ENCODE data around the gene ARVCF. TPM values are rescaled to one million over a fixed set of nuclear protein-coding genes. Genes with fewer than 3 reads are reported as not detected.

Gene ARVCF
- total RNA-seq, 3 donors from 2014 or later, result 13.0 to 51.2 (median 44.2) TPM

GRCh38 chr22:19923914-19924513 is 92.6 kb downstream of the ARVCF start:
- no peaks in the 10 kb centered on the region for H3K36me3 ChIP-seq
- DNase-seq (ENCODE audit: low spot score in 2 of 2), result no peak
- intact Hi-C loops (cut with DNase I; ENCODE audit: low total_unique reads), result no loop called here

GRCh38 chr22:19921544-19922081 is 95.0 kb downstream of the ARVCF start:
- no peak for TF ChIP-seq POLR2A (IDR thresholded peaks at IDR 0.05)
- no peak for TF ChIP-seq CTCF (IDR thresholded peaks at IDR 0.05)
- no peak for TF ChIP-seq POLR2AphosphoS5 (IDR thresholded peaks at IDR 0.05)
- Histone ChIP-seq H3K4me1 (no peaks in the 10 kb centered on the region), H3K4me3 (no peak overlapping the region), H3K36me3 (no peaks in the 10 kb centered on the region), H3K27ac (no peak overlapping the region), H3K27me3 (no peaks in the 10 kb centered on the region), H3K9me3 (no peaks in the 10 kb centered on the region)
- DNase-seq (ENCODE audit: low spot score in 2 of 2), result no peak
- intact Hi-C loops (cut with DNase I; ENCODE audit: low total_unique reads), result no loop called here

More at GRCh38 chr22:19923914-19924513, 92.6 kb downstream of the ARVCF start:
- Histone ChIP-seq H3K27me3 (no peaks in the 10 kb centered on the region), H3K4me1 (no peaks in the 10 kb centered on the region), H3K9me3 (no peaks in the 10 kb centered on the region), H3K27ac (no peak overlapping the region), H3K4me3 (no peak overlapping the region)
- TF ChIP-seq POLR2A (IDR thresholded peaks at IDR 0.05) (no peak), POLR2AphosphoS5 (IDR thresholded peaks at IDR 0.05) (no peak), CTCF (IDR thresholded peaks at IDR 0.05) (no peak)

Other genes starting within 250 kb of the ARVCF start
- gene GNB1L, start 161.9 kb downstream of the ARVCF start, total RNA-seq, result 1 to 10 TPM; 5.6 to 8.2 (median 6.3) TPM
- 10 to 100 TPM in 2 of 3 donors, 1 to 10 TPM in 1; 6.7 to 21.5 (median 14.1) TPM for gene RTL10, start 161.9 kb downstream of the ARVCF start, total RNA-seq
- gene COMT, start 75.1 kb downstream of the ARVCF start, total RNA-seq, result 100 to 1,000 TPM; 136 to 198 (median 196) TPM
- gene TXNRD2, start 75.0 kb downstream of the ARVCF start, total RNA-seq, result 10 to 100 TPM; 13.8 to 22.8 (median 20.6) TPM
- gene TANGO2, start 4.3 kb upstream of the ARVCF start, total RNA-seq, result 10 to 100 TPM; 25.9 to 55.4 (median 33.4) TPM
- 10 to 100 TPM; 18.4 to 34.7 (median 29.0) TPM for gene DGCR8, start 63.4 kb upstream of the ARVCF start, total RNA-seq
- 100 to 1,000 TPM; 131 to 202 (median 146) TPM for gene RANBP1, start 99.3 kb upstream of the ARVCF start, total RNA-seq
- 10 to 100 TPM; 49.8 to 72.4 (median 51.1) TPM for gene TRMT2A, start 100.4 kb upstream of the ARVCF start, total RNA-seq
- gene ZDHHC8, start 115.0 kb upstream of the ARVCF start, total RNA-seq, result 10 to 100 TPM; 10.2 to 14.1 (median 11.2) TPM
- gene CCDC188, start 134.2 kb upstream of the ARVCF start, total RNA-seq, result under 1 TPM in 1 of 3 donors, not detected in 2; 0.66 TPM